K562 (cell line): ENCODE measurements around the gene TANC1. TPM values are rescaled to one million over a fixed set of nuclear protein-coding genes. Genes with fewer than 3 reads are reported as not detected.

Experiments used
- ATF7 ChIP-seq: fragments of 450-650 bp; IDR thresholded peaks from 2 replicates; pipeline ENCODE4 v1.7.1; 2014; ENCODE audit warnings: mild to moderate bottlenecking, moderate library complexity
- BHLHE40 ChIP-seq: IDR thresholded peaks from 2 replicates; pipeline ENCODE4 v1.6.1; 2011; ENCODE audit warnings: low read length, improper control_type of control experiment
- CBFB ChIP-seq: sonication (generic); formaldehyde crosslinking; IDR thresholded peaks from 2 replicates; pipeline ENCODE4 v1.4.0; 2020; ENCODE audit warnings: mild to moderate bottlenecking, missing genetic modification reagents
- CHD1 ChIP-seq: fragments of 200-600 bp; sonication (generic); IDR thresholded peaks from one replicate; pipeline ENCODE4 v1.6.1; 2012; ENCODE audit warnings: mild to moderate bottlenecking, moderate library complexity, low read length, inconsistent platforms
- CTCFL ChIP-seq: IDR thresholded peaks from 2 replicates; pipeline ENCODE4 v1.6.1; 2011; ENCODE audit warnings: borderline replicate concordance, low read depth, mild to moderate bottlenecking, moderate library complexity, low read length; ENCODE audit not compliant: insufficient read depth, poor library complexity, severe bottlenecking
- E2F8 ChIP-seq: fragments of 450-650 bp; IDR thresholded peaks from 2 replicates; pipeline ENCODE4 v1.7.1; 2018; ENCODE audit warnings: mild to moderate bottlenecking, low read depth; ENCODE audit not compliant: partially characterized antibody
- JUND ChIP-seq, 2 experiments: IDR thresholded peaks; 2 replicates in 1 of 2; 3 replicates in 1 of 2; pipeline ENCODE4 v1.6.1; 2011; ENCODE audit warnings: borderline replicate concordance in 2 of 2, low read depth in 2 of 2, low read length in 2 of 2, improper control_type of control experiment in 1 of 2, missing biosample characterization in 1 of 2, missing genetic modification characterization in 1 of 2, missing genetic modification reagents in 1 of 2
- MAZ ChIP-seq, 2 experiments: fragments of 450-650 bp in 1 of 2; sonication (generic) in 1 of 2; formaldehyde crosslinking; IDR thresholded peaks in 1 of 2; conservative IDR thresholded peaks in 1 of 2; 2 replicates each; pipeline versions ENCODE4 v1.4.0 to v1.5.0; 2020; ENCODE audit warnings: mild to moderate bottlenecking in 1 of 2, missing genetic modification reagents in 1 of 2
- PURB ChIP-seq: sonication (generic); formaldehyde crosslinking; IDR thresholded peaks from 2 replicates; pipeline ENCODE4 v1.9.0; 2021; ENCODE audit warnings: low read depth, mild to moderate bottlenecking, missing genetic modification reagents
- RAD21 ChIP-seq, 2 experiments: fragments of 250-450 bp in 1 of 2; fragments of 450-650 bp in 1 of 2; sonication (Bioruptor Pico) in 1 of 2; formaldehyde crosslinking in 1 of 2; IDR thresholded peaks in 1 of 2; conservative IDR thresholded peaks in 1 of 2; 2 replicates each; pipeline versions ENCODE4 v1.4.0 to v1.8.0; 2020 to 2022; ENCODE audit warnings: mild to moderate bottlenecking in 2 of 2, moderate library complexity in 1 of 2
- ZBTB43 ChIP-seq: sonication (generic); formaldehyde crosslinking; IDR thresholded peaks from 2 replicates; pipeline ENCODE4 v1.8.0; 2023; ENCODE audit warnings: mild to moderate bottlenecking, missing genetic modification reagents
- ZNF12 ChIP-seq: sonication (generic); formaldehyde crosslinking; IDR thresholded peaks from 2 replicates; pipeline ENCODE4 v1.4.0; 2020; ENCODE audit warnings: mild to moderate bottlenecking, missing genetic modification reagents
- polyA plus RNA-seq, 8 experiments: library from polyadenylated mRNA; depleted of rRNA in 4 of 8; stranded (reverse) in 5 of 8; unstranded in 3 of 8; fragments of >200 nt; fragmentation: Nextera tagmentation in 2 of 8; fragmentation: Illumina TruSeq in 1 of 8; extraction: Ambion mirVana in 2 of 8; extraction: Trizol in 1 of 8; gene quantifications; 2 replicates each; pipeline versions ENCODE4 v1.2.1 to v1.2.3, GENCODE V29; 2011 to 2014; ENCODE audit warnings: inconsistent platforms in 1 of 8, missing spikeins in 1 of 8
- total RNA-seq, 7 experiments: library from RNA; depleted of rRNA in 6 of 7; stranded (reverse); fragments of >200 nt in 6 of 7; fragmentation: Illumina TruSeq in 2 of 7; extraction: Trizol in 2 of 7; gene quantifications; 2 replicates each; pipeline versions ENCODE4 v1.2.1 to v1.2.3, GENCODE V29; 2011 to 2021; ENCODE audit warnings: low replicate concordance in 1 of 7

TANC1 gene
- total and polyA plus RNA-seq, 9 of the 15 experiments (the other 6 are each of a cell fraction or from before 2014, with no cell fraction given), result under 0.01 to 0.20 (median 0.07) TPM; not detected in 1

GRCh38 chr2:159196393-159196925 is 228.0 kb downstream of the TANC1 start (continued):
- TF ChIP-seq CTCFL (no peak), ZBTB43 (no peak), E2F8 (no peak), CHD1 (no peak), PURB (no peak), ZNF12 (CRISPR knock-in tag) (no peak), CBFB (CRISPR knock-in tag) (0 out of 2 replicates have a peak, but pooled peaks have one; percentile 36), MAZ (CRISPR knock-in tag; conservative IDR thresholded peaks at IDR 0.05 in 1 of 2, IDR thresholded peaks at IDR 0.05 in 1 of 2) (no peak), RAD21 (CRISPR knock-in tag; conservative IDR thresholded peaks at IDR 0.05 in 1 of 2, IDR thresholded peaks at IDR 0.05 in 1 of 2) (peak in 1 of 2 experiments; percentile 33; a peak in 2 of 4 replicates), JUND (IDR thresholded peaks at IDR 0.05; ENCODE audit: borderline replicate concordance, low read depth, low read length) (no peak), JUND (tag; IDR thresholded peaks at IDR 0.05; ENCODE audit: borderline replicate concordance, low read depth, low read length) (no peak), ATF7 (no peak), BHLHE40 (no peak)
